ENCODE measurements around the gene MEGF11. TPM values are rescaled to one million over a fixed set of nuclear protein-coding genes. Genes with fewer than 3 reads are reported as not detected.

The MEGF11 gene
- total RNA-seq, 1 donor from 2014 or later: not detected

DNA sequence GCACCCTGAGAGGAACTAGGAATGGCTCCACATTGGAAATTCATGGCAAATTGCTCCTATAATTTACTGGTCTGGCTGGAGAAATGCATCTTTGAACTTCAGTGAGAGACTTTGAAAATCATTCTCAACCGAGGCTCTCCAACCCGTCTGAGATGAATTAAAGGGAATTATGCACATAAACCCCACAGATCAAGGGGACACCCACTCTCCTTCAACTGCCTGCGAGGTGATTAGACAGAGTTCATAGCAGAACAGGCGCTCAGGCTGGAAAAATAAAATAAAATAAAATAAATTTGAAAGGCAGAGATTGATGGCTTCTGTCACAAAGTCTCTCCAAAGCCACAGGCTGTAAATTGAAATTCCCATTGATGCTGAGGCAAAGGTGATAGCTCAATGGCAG lies 37.7 kb downstream of the MEGF11 start:
- POLR2A ChIA-PET: no interaction called here
- H3K4me3 Mint-ChIP-seq: no peak overlapping the region
- peaks cover 9% of the 10 kb centered on the region for H3K27me3 Mint-ChIP-seq
- no peak for ATAC-seq (ENCODE audit: low read depth)
- no peaks in the 10 kb centered on the region for H3K4me1 Mint-ChIP-seq
- no peaks in the 10 kb centered on the region for H3K36me3 Mint-ChIP-seq (ENCODE audit: low read depth)
- intact Hi-C loops (cut with micrococcal nuclease): no loop called here
- no peaks in the 10 kb centered on the region for H3K9me3 Mint-ChIP-seq
- DNase-seq: no peak
- H3K27ac Mint-ChIP-seq: no peak overlapping the region
- CTCF ChIA-PET: no interaction called here
- TF ChIP-seq, protein P1, sequence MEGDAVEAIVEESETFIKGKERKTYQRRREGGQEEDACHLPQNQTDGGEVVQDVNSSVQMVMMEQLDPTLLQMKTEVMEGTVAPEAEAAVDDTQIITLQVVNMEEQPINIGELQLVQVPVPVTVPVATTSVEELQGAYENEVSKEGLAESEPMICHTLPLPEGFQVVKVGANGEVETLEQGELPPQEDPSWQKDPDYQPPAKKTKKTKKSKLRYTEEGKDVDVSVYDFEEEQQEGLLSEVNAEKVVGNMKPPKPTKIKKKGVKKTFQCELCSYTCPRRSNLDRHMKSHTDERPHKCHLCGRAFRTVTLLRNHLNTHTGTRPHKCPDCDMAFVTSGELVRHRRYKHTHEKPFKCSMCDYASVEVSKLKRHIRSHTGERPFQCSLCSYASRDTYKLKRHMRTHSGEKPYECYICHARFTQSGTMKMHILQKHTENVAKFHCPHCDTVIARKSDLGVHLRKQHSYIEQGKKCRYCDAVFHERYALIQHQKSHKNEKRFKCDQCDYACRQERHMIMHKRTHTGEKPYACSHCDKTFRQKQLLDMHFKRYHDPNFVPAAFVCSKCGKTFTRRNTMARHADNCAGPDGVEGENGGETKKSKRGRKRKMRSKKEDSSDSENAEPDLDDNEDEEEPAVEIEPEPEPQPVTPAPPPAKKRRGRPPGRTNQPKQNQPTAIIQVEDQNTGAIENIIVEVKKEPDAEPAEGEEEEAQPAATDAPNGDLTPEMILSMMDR (IDR thresholded peaks at IDR 0.05): no peak

DNA sequence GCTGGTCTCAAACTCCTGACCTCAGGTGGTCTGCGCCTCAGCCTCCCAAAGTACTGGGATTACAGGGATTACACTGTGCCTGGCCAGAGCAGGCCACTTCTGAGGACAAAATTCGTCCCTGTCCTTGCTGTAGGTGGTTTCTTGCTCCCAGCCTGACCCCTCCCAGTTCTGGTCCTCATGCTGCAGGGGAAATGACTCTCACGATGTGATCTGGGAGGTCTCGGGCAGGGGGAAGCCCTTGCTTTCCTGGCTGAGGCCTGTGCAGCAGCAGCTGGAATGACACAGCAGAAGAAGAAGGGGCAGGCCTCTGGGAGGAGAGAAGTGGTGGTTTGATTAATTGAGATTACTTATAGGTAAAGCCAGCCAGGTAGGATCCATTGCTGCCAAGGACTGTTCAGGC lies 39.3 kb downstream of the MEGF11 start:
- ChIA-PET CTCF (no interaction called here), POLR2A (no interaction called here)
- Mint-ChIP-seq H3K4me1 (no peaks in the 10 kb centered on the region), H3K36me3 (ENCODE audit: low read depth) (no peaks in the 10 kb centered on the region), H3K9me3 (no peaks in the 10 kb centered on the region), H3K4me3 (no peak overlapping the region), H3K27ac (no peak overlapping the region), H3K27me3 (peaks cover 6% of the 10 kb centered on the region)
- no peak for DNase-seq
- ATAC-seq (ENCODE audit: low read depth): no peak
- TF ChIP-seq, protein P1 (IDR thresholded peaks at IDR 0.05): no peak
- intact Hi-C loops (cut with micrococcal nuclease): no loop called here

DNA sequence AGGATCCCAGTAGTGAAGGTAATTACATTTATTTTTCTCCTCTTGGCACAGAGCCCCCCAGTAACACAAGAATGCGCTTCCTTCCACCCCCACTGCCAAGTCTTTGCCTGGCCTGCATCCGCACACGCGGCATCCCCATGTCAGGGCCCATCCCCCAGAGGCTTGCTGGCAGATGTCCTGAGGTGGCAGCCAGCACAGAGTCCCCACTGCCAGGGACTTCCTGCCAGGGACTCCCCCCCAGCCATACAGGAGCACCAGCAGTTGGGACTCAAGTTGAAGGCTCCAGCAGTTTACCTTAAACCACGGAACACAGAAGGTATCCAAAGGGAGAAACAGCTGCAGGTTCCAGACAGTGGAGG lies 41.0 kb downstream of the MEGF11 start:
- DNase-seq (no peak), ATAC-seq (ENCODE audit: low read depth) (no peak)
- intact Hi-C loops (cut with micrococcal nuclease): no loop called here
- Mint-ChIP-seq H3K4me3 (no peak overlapping the region), H3K4me1 (no peaks in the 10 kb centered on the region), H3K9me3 (peaks cover under 1% of the 10 kb centered on the region), H3K27me3 (peaks cover 6% of the 10 kb centered on the region), H3K27ac (no peak overlapping the region), H3K36me3 (ENCODE audit: low read depth) (no peaks in the 10 kb centered on the region)
- ChIA-PET POLR2A (no interaction called here), CTCF (no interaction called here)
- TF ChIP-seq, protein P1 (IDR thresholded peaks at IDR 0.05): no peak

DNA sequence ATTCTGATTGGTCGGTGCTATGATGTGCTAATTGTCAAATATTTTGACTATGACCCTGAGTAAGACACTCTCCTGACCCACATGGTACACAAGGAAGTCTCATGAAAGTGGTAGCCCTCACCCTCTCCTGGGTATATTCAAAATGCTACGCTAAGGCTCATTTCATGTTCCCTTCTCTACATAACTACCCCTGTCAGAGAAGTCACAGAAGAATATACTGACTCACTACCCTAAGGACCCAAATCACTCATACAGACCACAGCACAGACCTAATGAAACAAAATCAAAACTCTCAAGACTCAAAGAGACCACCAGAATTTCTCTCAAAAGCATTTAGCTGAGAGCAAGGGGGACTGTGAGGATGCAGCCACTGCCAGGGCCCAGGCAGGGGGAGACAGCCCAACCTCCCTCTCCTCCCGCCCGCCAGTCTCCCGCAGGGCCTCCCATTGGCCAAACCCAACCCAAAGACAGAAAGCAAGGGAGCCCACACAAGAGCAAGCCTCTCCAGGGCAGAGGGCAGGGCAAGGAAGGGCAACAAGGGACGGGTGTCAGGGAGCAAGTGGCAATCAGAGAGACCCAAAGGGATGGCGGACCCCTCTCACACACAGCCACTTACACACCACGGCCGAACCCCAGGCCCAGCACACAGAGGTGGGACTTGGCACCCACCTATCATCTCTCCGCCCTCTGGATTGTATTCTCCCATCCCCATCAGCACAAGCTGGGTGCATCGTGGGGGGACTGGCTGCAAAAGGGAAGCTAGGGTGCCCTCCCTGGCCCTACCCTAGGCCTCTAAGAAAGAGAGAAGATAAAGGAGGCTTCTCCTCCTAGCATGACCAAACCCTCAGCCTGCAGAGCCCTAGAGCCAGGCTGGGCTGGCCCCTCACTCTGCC lies 41.6 kb downstream of the MEGF11 start:
- ChIA-PET CTCF (no interaction called here), POLR2A (no interaction called here)
- no peaks in the 10 kb centered on the region for H3K36me3 Mint-ChIP-seq (ENCODE audit: low read depth)
- no peak for DNase-seq
- intact Hi-C loops (cut with micrococcal nuclease): no loop called here
- no peaks in the 10 kb centered on the region for H3K4me1 Mint-ChIP-seq
- H3K9me3 Mint-ChIP-seq: peaks cover 7% of the 10 kb centered on the region
- TF ChIP-seq, protein P1 (IDR thresholded peaks at IDR 0.05): no peak
- peaks cover 9% of the 10 kb centered on the region for H3K27me3 Mint-ChIP-seq
- no peak overlapping the region for H3K4me3 Mint-ChIP-seq
- H3K27ac Mint-ChIP-seq: no peak overlapping the region
- ATAC-seq (ENCODE audit: low read depth): no peak

DNA sequence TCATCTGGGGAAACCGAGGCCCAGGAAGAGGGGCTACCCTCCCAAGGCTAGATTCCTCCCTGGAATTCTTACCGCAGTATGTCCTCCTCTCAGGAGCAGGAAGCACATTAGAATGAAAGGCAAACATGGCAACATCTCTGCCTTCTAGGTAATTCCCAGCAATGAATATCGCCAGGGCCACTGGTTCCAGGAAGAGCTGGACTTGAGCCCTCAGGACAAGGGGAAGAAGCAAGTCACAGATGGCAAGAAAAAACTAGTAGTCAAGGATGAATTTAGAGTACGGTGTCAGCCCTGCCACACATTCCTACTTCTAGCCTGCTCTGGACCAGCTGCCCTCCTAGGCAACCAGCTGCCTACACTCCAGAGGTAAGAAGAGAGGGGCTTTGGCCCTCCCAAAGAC lies 42.9 kb downstream of the MEGF11 start:
- no peak overlapping the region for H3K27ac Mint-ChIP-seq
- H3K36me3 Mint-ChIP-seq (ENCODE audit: low read depth): peaks cover 2% of the 10 kb centered on the region
- H3K27me3 Mint-ChIP-seq: peaks cover 15% of the 10 kb centered on the region
- H3K9me3 Mint-ChIP-seq: peaks cover 8% of the 10 kb centered on the region
- ChIA-PET POLR2A (no interaction called here), CTCF (no interaction called here)
- ATAC-seq (ENCODE audit: low read depth) (no peak), DNase-seq (no peak)
- TF ChIP-seq, protein P1 (IDR thresholded peaks at IDR 0.05): no peak
- intact Hi-C loops (cut with micrococcal nuclease): no loop called here
- no peak overlapping the region for H3K4me3 Mint-ChIP-seq
- H3K4me1 Mint-ChIP-seq: no peaks in the 10 kb centered on the region
